Astrocyte (in vitro differentiated cells and primary cell): ENCODE measurements around the gene POLN.

Experiments
- CTCF ChIP-seq: IDR thresholded peaks from 2 replicates; pipeline ENCODE4 v1.5.1; 2011; ENCODE audit warnings: low read depth, mild to moderate bottlenecking, inconsistent platforms, low read length, moderate library complexity; ENCODE audit not compliant: insufficient read depth
- EZH2 ChIP-seq: IDR thresholded peaks from 2 replicates; pipeline ENCODE4 v1.6.1; 2012; ENCODE audit warnings: mild to moderate bottlenecking, low read length, inconsistent platforms; ENCODE audit not compliant: insufficient read depth

- TF ChIP-seq CTCF (no peak), EZH2 (no peak)
These were observed 87.6 kb downstream of the POLN start for GRCh38 chr4:2154215-2154740.
